ENCODE results near the gene OR1I1. TPM values are rescaled to one million over a fixed set of nuclear protein-coding genes. Genes with fewer than 3 reads are reported as not detected.

The OR1I1 gene
- total RNA-seq, 1 experiment from 2014 or later = not detected

DNA sequence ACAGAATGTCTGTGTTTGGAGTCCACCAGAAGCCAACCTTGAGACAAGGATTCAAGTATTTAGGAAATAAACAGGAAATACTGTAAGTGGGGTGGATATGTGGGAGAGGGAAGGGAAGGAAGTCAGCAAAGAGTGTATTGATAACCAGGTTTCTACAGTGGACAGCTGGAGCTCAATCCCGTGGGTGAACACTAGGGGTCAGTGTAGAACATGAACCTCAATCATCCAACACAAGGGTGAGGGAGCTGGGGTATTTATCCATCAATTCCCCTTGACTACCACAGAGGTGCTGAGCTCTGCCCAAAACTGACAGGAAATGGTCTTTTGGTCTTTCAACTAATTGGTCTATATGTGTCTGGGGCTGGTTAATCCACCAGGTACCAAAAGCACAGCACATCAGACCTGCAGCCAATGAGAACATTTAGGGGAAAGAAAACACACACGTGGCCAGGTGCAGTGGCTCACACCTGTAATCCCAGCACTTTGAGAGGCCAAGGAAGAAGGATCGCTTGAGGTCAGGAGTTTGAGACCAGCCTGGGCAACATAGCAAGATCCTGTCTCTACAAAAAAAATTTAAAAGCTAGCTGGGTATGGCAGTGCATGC is 19.6 kb downstream of the OR1I1 start:
- H3K4me1 ChIP-seq (ENCODE audit: low read length) = no peaks in the 10 kb centered on the region

GRCh38 chr19:15104003-15104402 is 22.0 kb downstream of the OR1I1 start:
- Histone ChIP-seq H3K9ac (ENCODE audit: low read length) (no peak overlapping the region), H3K27me3 (ENCODE audit: low read length) (no peaks in the 10 kb centered on the region), H3K9me3 (ENCODE audit: low read length) (no peaks in the 10 kb centered on the region), H3K9me2 (replicated peaks; ENCODE audit: insufficient read depth, low read length) (no peaks in the 10 kb centered on the region), H3K36me3 (ENCODE audit: insufficient read depth, low read length) (no peaks in the 10 kb centered on the region), H3K4me1 (ENCODE audit: low read length) (no peaks in the 10 kb centered on the region), H3K27ac (ENCODE audit: low read length) (no peak overlapping the region), H4K20me1 (ENCODE audit: insufficient read depth, low read depth, low read length) (no peaks in the 10 kb centered on the region), H2AFZ (ENCODE audit: low read length) (no peak overlapping the region), H3K79me2 (ENCODE audit: low read length) (no peaks in the 10 kb centered on the region), H3K4me3 (ENCODE audit: low read length) (no peak overlapping the region), H3K4me2 (ENCODE audit: low read depth, low read length, poor library complexity, severe bottlenecking) (no peak overlapping the region)
- no peak for DNase-seq

More for the DNA sequence above, 19.6 kb downstream of the OR1I1 start:
- Histone ChIP-seq H3K27ac (ENCODE audit: low read length) (no peak overlapping the region), H3K36me3 (ENCODE audit: insufficient read depth, low read length) (no peaks in the 10 kb centered on the region), H3K9me2 (replicated peaks; ENCODE audit: insufficient read depth, low read length) (no peaks in the 10 kb centered on the region), H2AFZ (ENCODE audit: low read length) (no peak overlapping the region), H3K4me2 (ENCODE audit: low read depth, low read length, poor library complexity, severe bottlenecking) (no peak overlapping the region), H4K20me1 (ENCODE audit: insufficient read depth, low read depth, low read length) (no peaks in the 10 kb centered on the region), H3K4me3 (ENCODE audit: low read length) (no peak overlapping the region), H3K9me3 (ENCODE audit: low read length) (no peaks in the 10 kb centered on the region), H3K79me2 (ENCODE audit: low read length) (no peaks in the 10 kb centered on the region), H3K27me3 (ENCODE audit: low read length) (no peaks in the 10 kb centered on the region), H3K9ac (ENCODE audit: low read length) (no peak overlapping the region)
- peak; percentile 84 for DNase-seq

- H3K4me2 ChIP-seq (ENCODE audit: low read depth, low read length, poor library complexity, severe bottlenecking) = no peak overlapping the region
- H3K27ac ChIP-seq (ENCODE audit: low read length) = no peak overlapping the region
- H3K27me3 ChIP-seq (ENCODE audit: low read length) = no peaks in the 10 kb centered on the region
Measured at GRCh38 chr19:15104411-15104810, 22.4 kb downstream of the OR1I1 start.

DNA sequence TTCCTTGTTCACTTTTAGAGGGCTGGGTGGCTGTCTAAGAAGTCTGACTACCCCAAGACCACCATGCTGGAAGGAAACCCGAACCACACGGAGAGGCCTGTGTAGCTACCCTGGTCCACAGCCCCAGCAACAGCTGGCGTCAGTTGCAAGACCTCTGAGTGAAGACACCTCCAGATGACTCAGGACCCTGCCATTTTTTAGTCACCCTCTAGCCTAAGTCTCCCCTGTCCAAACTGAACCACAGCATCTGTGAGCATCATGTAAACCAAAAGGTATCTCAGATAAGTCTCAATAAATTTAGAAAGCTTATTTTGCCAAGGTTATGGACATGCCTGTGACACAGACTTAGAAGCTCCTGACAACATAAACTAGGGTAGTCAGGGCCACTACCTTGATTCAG is 23.0 kb downstream of the OR1I1 start:
- H3K4me2 ChIP-seq (ENCODE audit: low read depth, low read length, poor library complexity, severe bottlenecking) = no peak overlapping the region
- no peaks in the 10 kb centered on the region for H3K36me3 ChIP-seq (ENCODE audit: insufficient read depth, low read length)
- H3K9ac ChIP-seq (ENCODE audit: low read length) = no peak overlapping the region

More at GRCh38 chr19:15104411-15104810, 22.4 kb downstream of the OR1I1 start:
- Histone ChIP-seq H3K9ac (ENCODE audit: low read length) (no peak overlapping the region), H4K20me1 (ENCODE audit: insufficient read depth, low read depth, low read length) (no peaks in the 10 kb centered on the region), H2AFZ (ENCODE audit: low read length) (no peak overlapping the region), H3K4me1 (ENCODE audit: low read length) (no peaks in the 10 kb centered on the region), H3K36me3 (ENCODE audit: insufficient read depth, low read length) (no peaks in the 10 kb centered on the region), H3K79me2 (ENCODE audit: low read length) (no peaks in the 10 kb centered on the region), H3K9me3 (ENCODE audit: low read length) (no peaks in the 10 kb centered on the region), H3K4me3 (ENCODE audit: low read length) (no peak overlapping the region), H3K9me2 (replicated peaks; ENCODE audit: insufficient read depth, low read length) (no peaks in the 10 kb centered on the region)
- DNase-seq = no peak

GRCh38 chr19:15107061-15108010 is 25.3 kb downstream of the OR1I1 start, which contains the start of gene SYDE1:
Gene SYDE1 (plus strand): TSS chr19:15107401. CDS start chr19:15107434, 33 bp downstream.
- Histone ChIP-seq H3K27ac (ENCODE audit: low read length) (no peak within 1 kb of the TSS), H3K9me3 (ENCODE audit: low read length) (no peaks in the 10 kb centered on the region), H3K4me2 (ENCODE audit: low read depth, low read length, poor library complexity, severe bottlenecking) (no peak within 1 kb of the TSS), H2AFZ (ENCODE audit: low read length) (no peak within 1 kb of the TSS), H3K27me3 (ENCODE audit: low read length) (no peaks in the 10 kb centered on the region), H3K36me3 (ENCODE audit: insufficient read depth, low read length) (no peaks in the 10 kb centered on the region), H4K20me1 (ENCODE audit: insufficient read depth, low read depth, low read length) (no peaks in the 10 kb centered on the region), H3K79me2 (ENCODE audit: low read length) (no peaks in the 10 kb centered on the region), H3K4me3 (ENCODE audit: low read length) (no peak within 1 kb of the TSS), H3K9ac (ENCODE audit: low read length) (no peak within 1 kb of the TSS), H3K4me1 (ENCODE audit: low read length) (no peaks in the 10 kb centered on the region), H3K9me2 (replicated peaks; ENCODE audit: insufficient read depth, low read length) (no peaks in the 10 kb centered on the region)
- no peak for DNase-seq

More for the DNA sequence above, 23.0 kb downstream of the OR1I1 start:
- no peaks in the 10 kb centered on the region for H3K9me2 ChIP-seq (replicated peaks; ENCODE audit: insufficient read depth, low read length)
- H3K4me1 ChIP-seq (ENCODE audit: low read length) = no peaks in the 10 kb centered on the region
- no peak overlapping the region for H2AFZ ChIP-seq (ENCODE audit: low read length)
- H3K79me2 ChIP-seq (ENCODE audit: low read length) = no peaks in the 10 kb centered on the region
- H3K9me3 ChIP-seq (ENCODE audit: low read length) = no peaks in the 10 kb centered on the region
- no peak overlapping the region for H3K27ac ChIP-seq (ENCODE audit: low read length)
- no peaks in the 10 kb centered on the region for H3K27me3 ChIP-seq (ENCODE audit: low read length)
- no peak overlapping the region for H3K4me3 ChIP-seq (ENCODE audit: low read length)
- no peak for DNase-seq
- H4K20me1 ChIP-seq (ENCODE audit: insufficient read depth, low read depth, low read length) = no peaks in the 10 kb centered on the region

DNA sequence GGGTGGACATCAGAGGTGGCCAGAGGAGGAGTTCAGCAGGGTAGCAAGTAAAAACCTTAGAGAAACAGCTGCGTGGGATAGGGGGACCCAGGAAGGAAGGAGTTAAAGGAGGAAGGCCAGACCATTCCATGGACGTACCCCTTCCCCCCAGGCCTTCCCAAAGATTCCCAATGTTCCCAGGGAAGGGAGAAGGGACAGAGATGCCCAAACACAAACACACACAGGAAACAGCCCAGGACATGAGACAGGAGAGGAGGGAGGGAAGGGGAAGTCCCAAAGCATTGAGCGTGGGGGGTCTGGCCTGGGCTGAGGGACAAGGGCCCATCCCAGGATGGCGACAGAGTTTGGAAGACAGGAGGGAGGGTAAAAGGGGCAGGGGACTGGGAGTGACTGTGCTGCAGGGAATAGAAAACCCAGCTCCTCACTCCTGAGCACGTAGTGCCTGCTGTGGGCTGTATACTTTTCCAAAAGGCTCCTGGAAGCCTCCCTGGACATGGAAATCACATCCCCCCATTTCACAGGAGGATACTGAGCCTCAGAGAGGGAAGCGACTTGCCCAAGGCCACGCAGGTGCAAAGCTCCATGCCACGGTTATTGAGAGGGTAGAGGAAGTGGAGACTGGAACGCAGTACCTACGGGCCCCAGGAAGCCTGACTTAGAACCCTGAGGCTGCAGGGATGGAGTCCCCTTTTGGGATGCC is 26.3 kb downstream of the OR1I1 start:
- no peaks in the 10 kb centered on the region for H3K79me2 ChIP-seq (ENCODE audit: low read length)
- no peak overlapping the region for H2AFZ ChIP-seq (ENCODE audit: low read length)
- H3K9ac ChIP-seq (ENCODE audit: low read length) = no peak overlapping the region
- H3K4me2 ChIP-seq (ENCODE audit: low read depth, low read length, poor library complexity, severe bottlenecking) = no peak overlapping the region
- H3K4me1 ChIP-seq (ENCODE audit: low read length) = no peaks in the 10 kb centered on the region
- H3K9me3 ChIP-seq (ENCODE audit: low read length) = no peaks in the 10 kb centered on the region
- H3K27ac ChIP-seq (ENCODE audit: low read length) = no peak overlapping the region
- H3K4me3 ChIP-seq (ENCODE audit: low read length) = no peak overlapping the region
- no peak for DNase-seq
- H3K9me2 ChIP-seq (replicated peaks; ENCODE audit: insufficient read depth, low read length) = no peaks in the 10 kb centered on the region
- H4K20me1 ChIP-seq (ENCODE audit: insufficient read depth, low read depth, low read length) = no peaks in the 10 kb centered on the region
- no peaks in the 10 kb centered on the region for H3K36me3 ChIP-seq (ENCODE audit: insufficient read depth, low read length)
- H3K27me3 ChIP-seq (ENCODE audit: low read length) = no peaks in the 10 kb centered on the region

DNA sequence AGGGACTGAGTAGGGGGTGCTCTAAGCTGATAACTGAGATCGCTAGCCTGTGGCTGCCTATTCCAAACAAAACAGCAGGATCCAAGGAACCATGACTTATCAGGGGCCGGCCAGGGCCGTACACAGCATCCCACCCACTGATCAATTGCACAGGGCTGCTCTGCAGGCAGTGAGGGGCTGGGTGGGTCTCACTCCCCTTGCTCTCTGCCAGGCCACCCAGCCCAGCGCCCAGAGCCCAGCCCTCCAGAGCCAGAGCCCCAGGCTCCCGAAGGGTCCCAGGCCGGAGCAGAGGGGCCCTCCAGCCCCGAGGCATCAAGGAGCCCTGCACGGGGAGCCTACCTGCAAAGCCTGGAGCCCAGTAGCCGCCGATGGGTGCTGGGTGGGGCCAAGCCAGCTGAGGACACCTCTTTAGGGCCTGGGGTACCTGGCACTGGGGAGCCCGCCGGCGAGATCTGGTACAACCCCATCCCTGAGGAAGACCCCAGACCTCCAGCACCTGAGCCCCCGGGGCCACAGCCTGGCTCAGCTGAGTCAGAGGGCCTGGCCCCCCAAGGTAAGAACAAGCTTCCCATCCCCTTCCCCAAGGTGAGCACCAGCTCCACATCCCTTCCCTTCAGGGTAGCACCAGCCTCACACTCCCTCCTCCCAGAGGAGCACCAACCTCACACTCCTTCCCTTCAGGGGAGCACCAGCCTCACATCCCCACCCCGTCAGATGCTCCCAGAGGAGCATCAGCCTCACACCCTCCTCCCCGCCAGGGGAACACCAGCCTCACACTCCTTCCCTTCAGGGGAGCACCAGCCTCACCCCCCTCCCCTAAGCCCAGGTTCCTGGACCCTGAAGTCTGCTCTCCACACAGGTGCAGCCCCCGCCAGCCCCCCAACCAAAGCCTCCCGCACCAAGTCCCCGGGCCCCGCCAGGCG is 27.1 kb downstream of the OR1I1 start:
- no peaks in the 10 kb centered on the region for H4K20me1 ChIP-seq (ENCODE audit: insufficient read depth, low read depth, low read length)
- H3K4me2 ChIP-seq (ENCODE audit: low read depth, low read length, poor library complexity, severe bottlenecking) = no peak overlapping the region
- no peaks in the 10 kb centered on the region for H3K4me1 ChIP-seq (ENCODE audit: low read length)
- no peaks in the 10 kb centered on the region for H3K9me3 ChIP-seq (ENCODE audit: low read length)
- no peak overlapping the region for H3K4me3 ChIP-seq (ENCODE audit: low read length)
- H3K9ac ChIP-seq (ENCODE audit: low read length) = no peak overlapping the region
- no peak overlapping the region for H2AFZ ChIP-seq (ENCODE audit: low read length)
- no peak for DNase-seq
- H3K36me3 ChIP-seq (ENCODE audit: insufficient read depth, low read length) = no peaks in the 10 kb centered on the region
- H3K27ac ChIP-seq (ENCODE audit: low read length) = no peak overlapping the region
- no peaks in the 10 kb centered on the region for H3K27me3 ChIP-seq (ENCODE audit: low read length)
- no peaks in the 10 kb centered on the region for H3K9me2 ChIP-seq (replicated peaks; ENCODE audit: insufficient read depth, low read length)
- no peaks in the 10 kb centered on the region for H3K79me2 ChIP-seq (ENCODE audit: low read length)

Data from Karpas-422 (cell line).